ENCODE measurements around the gene SLIT3.

- TF ChIP-seq, protein P1, sequence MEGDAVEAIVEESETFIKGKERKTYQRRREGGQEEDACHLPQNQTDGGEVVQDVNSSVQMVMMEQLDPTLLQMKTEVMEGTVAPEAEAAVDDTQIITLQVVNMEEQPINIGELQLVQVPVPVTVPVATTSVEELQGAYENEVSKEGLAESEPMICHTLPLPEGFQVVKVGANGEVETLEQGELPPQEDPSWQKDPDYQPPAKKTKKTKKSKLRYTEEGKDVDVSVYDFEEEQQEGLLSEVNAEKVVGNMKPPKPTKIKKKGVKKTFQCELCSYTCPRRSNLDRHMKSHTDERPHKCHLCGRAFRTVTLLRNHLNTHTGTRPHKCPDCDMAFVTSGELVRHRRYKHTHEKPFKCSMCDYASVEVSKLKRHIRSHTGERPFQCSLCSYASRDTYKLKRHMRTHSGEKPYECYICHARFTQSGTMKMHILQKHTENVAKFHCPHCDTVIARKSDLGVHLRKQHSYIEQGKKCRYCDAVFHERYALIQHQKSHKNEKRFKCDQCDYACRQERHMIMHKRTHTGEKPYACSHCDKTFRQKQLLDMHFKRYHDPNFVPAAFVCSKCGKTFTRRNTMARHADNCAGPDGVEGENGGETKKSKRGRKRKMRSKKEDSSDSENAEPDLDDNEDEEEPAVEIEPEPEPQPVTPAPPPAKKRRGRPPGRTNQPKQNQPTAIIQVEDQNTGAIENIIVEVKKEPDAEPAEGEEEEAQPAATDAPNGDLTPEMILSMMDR (IDR thresholded peaks at IDR 0.05) = no peak
- no peak for TF ChIP-seq POLR2A (IDR thresholded peaks at IDR 0.05)
These were observed 566.8 kb downstream of the SLIT3 start for GRCh38 chr5:168734119-168734518.
